Measurements from ENCODE around the gene SCN2B.
"Not testable (repeated sequence)": the region's sequence is repeated elsewhere in the genome, so short reads cannot be mapped to it uniquely, and the experiment has no call there.

The SCN2B gene

DNA sequence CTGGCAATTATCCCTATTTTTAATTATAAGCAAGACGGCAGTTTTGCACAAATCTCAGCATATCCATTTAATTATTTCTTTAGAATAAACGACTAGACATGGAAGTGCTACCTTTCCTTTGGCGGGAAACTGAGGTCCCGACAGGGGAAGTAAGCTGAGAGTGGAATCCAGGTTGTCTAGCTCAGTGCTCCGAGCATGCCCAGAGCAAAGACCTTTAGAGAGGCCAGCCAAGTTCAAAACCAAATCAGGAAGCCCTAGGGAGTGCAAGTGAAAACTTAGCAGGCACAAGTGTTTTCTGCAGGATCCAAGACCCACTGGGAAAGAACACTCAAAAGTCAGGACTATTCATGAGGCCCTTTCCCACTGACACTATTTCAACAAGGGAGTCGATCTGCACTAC lies 22.7 kb upstream of the SCN2B start:
- Histone ChIP-seq H3K36me3 (ENCODE audit: insufficient read depth, insufficient read length, low read length) (no peaks in the 10 kb centered on the region), H3K4me3 (ENCODE audit: insufficient read length, low read depth) (no peak overlapping the region), H3K9me3 (ENCODE audit: insufficient read depth, low read length) (no peaks in the 10 kb centered on the region), H3K4me1 (ENCODE audit: insufficient read depth, insufficient read length) (no peaks in the 10 kb centered on the region), H3K9ac (ENCODE audit: insufficient read length, low read depth) (no peak overlapping the region), H3K27me3 (ENCODE audit: insufficient read depth, insufficient read length) (no peaks in the 10 kb centered on the region)
- no peak for DNase-seq (ENCODE audit: low read depth, low spot score)
- TF ChIP-seq YY1 (IDR thresholded peaks at IDR 0.05; ENCODE audit: insufficient read depth, insufficient read length) = no peak
- no peak for TF ChIP-seq SUZ12 (IDR thresholded peaks at IDR 0.05; ENCODE audit: extremely low read depth, insufficient read depth, insufficient read length)
- TF ChIP-seq ZNF274 (IDR thresholded peaks at IDR 0.05; ENCODE audit: low read depth, low read length) = no peak

DNA sequence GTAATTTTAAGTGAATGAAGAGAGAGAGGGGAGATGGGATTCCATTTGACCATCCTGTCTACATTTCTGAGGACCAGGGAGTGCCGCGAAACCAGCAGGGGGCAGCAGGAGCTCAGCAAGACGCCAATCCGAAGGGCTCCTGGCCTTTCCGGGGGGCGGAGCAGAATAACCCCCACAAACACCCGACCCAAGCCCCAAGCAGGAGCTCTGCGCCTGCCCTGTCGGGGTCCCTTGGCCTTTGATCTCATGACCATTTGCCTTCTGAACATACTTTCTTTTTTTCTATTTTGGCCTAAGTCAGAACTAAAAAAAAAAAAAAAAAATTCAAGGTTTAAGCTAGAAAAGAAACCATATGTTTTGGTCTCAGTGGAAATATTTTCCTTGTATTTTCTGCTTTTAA lies 21.9 kb upstream of the SCN2B start:
- DNase-seq (ENCODE audit: low read depth, low spot score) = no peak
- Histone ChIP-seq H3K4me1 (ENCODE audit: insufficient read depth, insufficient read length) (no peaks in the 10 kb centered on the region), H3K4me3 (ENCODE audit: insufficient read length, low read depth) (no peak overlapping the region), H3K27me3 (ENCODE audit: insufficient read depth, insufficient read length) (no peaks in the 10 kb centered on the region), H3K9me3 (ENCODE audit: insufficient read depth, low read length) (no peaks in the 10 kb centered on the region), H3K9ac (ENCODE audit: insufficient read length, low read depth) (no peak overlapping the region), H3K36me3 (ENCODE audit: insufficient read depth, insufficient read length, low read length) (no peaks in the 10 kb centered on the region)
- no peak for TF ChIP-seq ZNF274 (IDR thresholded peaks at IDR 0.05; ENCODE audit: low read depth, low read length)
- TF ChIP-seq YY1 (IDR thresholded peaks at IDR 0.05; ENCODE audit: insufficient read depth, insufficient read length) = no peak
- TF ChIP-seq SUZ12 (IDR thresholded peaks at IDR 0.05; ENCODE audit: extremely low read depth, insufficient read depth, insufficient read length) = no peak

DNA sequence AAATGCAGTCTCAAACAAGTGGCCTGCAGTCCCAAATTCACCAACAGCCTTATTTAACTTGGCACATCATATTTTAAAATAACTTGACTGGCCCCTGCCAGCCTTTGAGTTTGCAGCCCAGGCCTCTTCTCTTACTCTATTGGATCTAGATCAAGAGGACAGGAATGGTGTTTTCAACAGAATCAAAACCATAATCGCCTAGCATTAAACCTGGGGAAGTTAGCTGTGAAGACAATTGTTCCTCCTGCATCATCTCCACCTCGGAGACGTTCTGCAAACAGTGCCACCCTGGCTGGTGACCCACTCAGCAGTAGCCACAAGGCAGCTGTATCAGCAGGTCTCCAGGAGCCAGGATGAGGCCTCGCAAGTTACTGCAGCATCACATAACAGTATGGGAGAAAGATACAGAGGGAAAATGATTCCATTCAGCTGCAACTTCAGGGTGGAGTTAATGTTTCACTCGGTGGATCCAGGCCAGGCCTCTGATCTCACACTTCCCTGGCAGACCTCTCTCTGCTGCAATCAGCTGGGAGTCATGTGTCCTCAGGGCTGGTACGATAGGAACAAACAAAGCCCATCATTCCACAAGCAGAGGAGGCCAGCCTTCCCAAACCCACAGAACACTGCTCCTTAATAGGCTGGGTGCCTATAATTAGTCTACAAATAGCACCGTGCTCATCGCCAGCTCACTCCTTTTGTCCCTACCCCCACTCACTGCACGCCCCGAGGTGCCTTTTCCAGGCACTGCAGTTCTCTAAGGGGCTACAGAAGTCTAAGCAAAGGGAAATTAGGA lies 18.6 kb upstream of the SCN2B start:
- Histone ChIP-seq H3K36me3 (ENCODE audit: insufficient read depth, insufficient read length, low read length) (no peaks in the 10 kb centered on the region), H3K4me3 (ENCODE audit: insufficient read length, low read depth) (no peak overlapping the region), H3K9me3 (ENCODE audit: insufficient read depth, low read length) (no peaks in the 10 kb centered on the region; the same call in 1 of the 2 replicates), H3K27me3 (ENCODE audit: insufficient read depth, insufficient read length) (no peaks in the 10 kb centered on the region), H3K9ac (ENCODE audit: insufficient read length, low read depth) (peak overlapping the region; percentile 28), H3K4me1 (ENCODE audit: insufficient read depth, insufficient read length) (no peaks in the 10 kb centered on the region)
- TF ChIP-seq SUZ12 (IDR thresholded peaks at IDR 0.05; ENCODE audit: extremely low read depth, insufficient read depth, insufficient read length) (no peak), YY1 (IDR thresholded peaks at IDR 0.05; ENCODE audit: insufficient read depth, insufficient read length) (no peak), ZNF274 (IDR thresholded peaks at IDR 0.05; ENCODE audit: low read depth, low read length) (no peak)
- DNase-seq (ENCODE audit: low read depth, low spot score) = no peak

DNA sequence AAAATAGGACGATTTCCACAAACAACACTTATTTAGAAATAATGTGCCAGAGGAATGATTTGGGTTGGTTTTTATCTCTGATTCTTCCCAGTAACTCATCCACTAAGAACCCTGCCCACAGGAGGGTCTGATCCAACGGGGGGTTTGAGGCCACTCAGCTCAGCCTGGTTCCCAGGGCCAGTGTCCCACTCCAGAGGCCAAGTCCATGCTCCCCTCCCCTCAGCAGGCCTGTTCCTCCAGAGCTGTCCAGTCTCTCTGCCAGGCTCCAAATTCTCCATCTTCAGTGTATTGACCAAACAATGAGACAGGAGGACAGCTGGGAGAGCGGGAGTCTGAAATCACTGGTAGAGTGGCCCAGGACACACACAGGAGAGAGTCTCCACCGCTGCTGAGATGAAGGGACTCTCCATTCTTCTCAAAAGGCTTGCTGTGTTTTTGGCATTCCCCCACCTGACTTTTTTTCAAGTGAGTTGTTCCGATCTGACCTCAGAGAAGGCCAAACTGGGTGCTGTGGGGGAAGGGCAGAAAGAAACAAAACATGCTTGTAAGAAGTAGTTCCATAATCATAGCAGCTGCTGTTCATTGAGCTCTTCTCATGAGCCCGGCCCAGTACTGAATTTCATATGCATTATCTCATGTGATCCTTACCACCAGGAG lies 17.6 kb upstream of the SCN2B start:
- no peaks in the 10 kb centered on the region for H3K27me3 ChIP-seq (ENCODE audit: insufficient read depth, insufficient read length)
- H3K4me1 ChIP-seq (ENCODE audit: insufficient read depth, insufficient read length) = no peaks in the 10 kb centered on the region
- no peaks in the 10 kb centered on the region for H3K36me3 ChIP-seq (ENCODE audit: insufficient read depth, insufficient read length, low read length)
- TF ChIP-seq ZNF274 (IDR thresholded peaks at IDR 0.05; ENCODE audit: low read depth, low read length) (no peak), SUZ12 (IDR thresholded peaks at IDR 0.05; ENCODE audit: extremely low read depth, insufficient read depth, insufficient read length) (no peak), YY1 (IDR thresholded peaks at IDR 0.05; ENCODE audit: insufficient read depth, insufficient read length) (no peak)
- DNase-seq (ENCODE audit: low read depth, low spot score) = no peak
- H3K4me3 ChIP-seq (ENCODE audit: insufficient read length, low read depth) = no peak overlapping the region
- H3K9me3 ChIP-seq (ENCODE audit: insufficient read depth, low read length) = no peaks in the 10 kb centered on the region; the same call in 1 of the 2 replicates
- H3K9ac ChIP-seq (ENCODE audit: insufficient read length, low read depth) = no peak overlapping the region

DNA sequence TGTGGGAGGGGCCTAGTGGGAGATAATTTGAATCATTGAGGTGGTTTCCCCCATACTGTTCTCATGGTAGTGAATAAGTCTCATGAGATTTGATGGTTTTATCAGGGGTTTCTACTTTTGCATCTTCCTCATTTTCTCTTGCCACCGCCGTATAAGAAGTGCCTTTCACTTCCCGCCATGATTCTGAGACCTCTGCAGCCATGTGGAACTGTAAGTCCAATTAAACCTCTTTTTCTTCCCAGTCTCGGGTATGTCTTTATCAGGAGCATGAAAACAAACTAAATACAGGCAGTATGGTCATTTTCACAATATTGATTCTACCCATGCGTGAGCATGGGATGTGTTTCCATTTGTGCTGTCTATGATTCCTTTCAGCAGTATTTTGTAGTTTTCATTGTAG lies 16.4 kb upstream of the SCN2B start:
- H3K9ac ChIP-seq (ENCODE audit: insufficient read length, low read depth); H3K36me3 ChIP-seq (ENCODE audit: insufficient read depth, insufficient read length, low read length); DNase-seq (ENCODE audit: low read depth, low spot score); H3K4me1 ChIP-seq (ENCODE audit: insufficient read depth, insufficient read length); H3K27me3 ChIP-seq (ENCODE audit: insufficient read depth, insufficient read length); H3K9me3 ChIP-seq (ENCODE audit: insufficient read depth, low read length); H3K4me3 ChIP-seq (ENCODE audit: insufficient read length, low read depth): not testable (repeated sequence)

DNA sequence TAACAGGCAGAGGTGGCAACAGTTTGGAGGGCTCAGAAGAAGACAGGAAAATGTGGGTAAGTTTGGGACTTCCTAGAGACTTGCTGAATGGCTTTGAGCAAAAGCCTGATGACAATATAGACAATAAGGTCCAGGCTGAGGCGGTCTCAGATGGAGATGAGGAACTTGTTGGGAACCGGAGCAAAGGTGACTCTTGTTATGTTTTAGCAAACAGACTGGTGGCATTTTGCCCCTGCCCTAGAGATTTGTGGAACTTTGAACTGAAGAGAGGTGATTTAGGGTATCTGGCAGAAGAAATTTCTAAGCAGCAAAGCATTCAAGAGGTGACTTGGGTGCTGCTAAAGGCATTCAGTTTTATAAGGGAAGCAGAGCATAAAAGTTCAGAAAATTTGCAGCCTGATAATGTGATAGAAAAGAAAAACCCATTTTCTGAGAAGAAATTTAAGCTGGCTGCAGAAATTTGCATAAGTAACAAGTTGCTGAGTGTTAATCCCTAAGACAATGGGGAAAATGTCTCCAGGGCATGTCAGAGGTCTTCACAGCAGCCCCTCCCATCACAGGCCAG lies 14.6 kb upstream of the SCN2B start:
- not testable (repeated sequence) for H3K4me3 ChIP-seq (ENCODE audit: insufficient read length, low read depth); DNase-seq (ENCODE audit: low read depth, low spot score); H3K36me3 ChIP-seq (ENCODE audit: insufficient read depth, insufficient read length, low read length); H3K27me3 ChIP-seq (ENCODE audit: insufficient read depth, insufficient read length); H3K4me1 ChIP-seq (ENCODE audit: insufficient read depth, insufficient read length); H3K9me3 ChIP-seq (ENCODE audit: insufficient read depth, low read length); H3K9ac ChIP-seq (ENCODE audit: insufficient read length, low read depth)

DNA sequence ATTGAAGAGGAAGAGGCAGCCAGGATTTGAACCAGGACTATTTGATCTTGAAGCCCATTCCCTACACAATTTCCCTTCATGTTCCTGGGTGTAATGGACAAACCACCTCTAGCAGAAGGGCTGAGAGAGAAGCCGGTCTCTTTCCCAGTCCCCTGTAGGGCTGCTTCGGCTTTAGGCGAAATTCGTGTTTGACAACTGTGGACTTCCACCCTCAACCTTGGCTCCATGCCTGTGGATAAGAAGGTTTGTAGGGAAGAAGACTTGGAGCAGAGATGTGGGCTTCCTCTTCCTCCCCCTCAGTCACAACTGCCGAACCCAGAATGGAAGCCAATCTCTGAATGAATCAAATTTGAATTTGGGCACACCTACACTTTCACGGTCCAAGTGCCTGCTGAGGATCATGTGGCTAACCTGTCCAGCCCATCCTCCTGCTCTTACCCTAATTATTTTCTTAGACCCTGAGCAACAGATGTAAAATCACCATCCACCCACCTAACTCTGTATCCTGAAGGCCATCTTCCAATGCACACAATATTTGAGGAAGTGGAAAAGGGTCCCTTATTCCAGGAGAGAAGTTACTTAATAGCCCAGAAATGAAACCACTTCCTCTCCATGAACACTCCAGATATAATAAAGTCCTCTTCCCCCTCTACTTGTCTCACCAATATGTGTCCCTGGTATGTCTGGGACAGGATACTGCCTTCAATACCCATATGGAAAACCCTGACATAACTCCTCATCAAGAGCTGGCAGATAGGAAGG lies 10.1 kb upstream of the SCN2B start:
- no peak for TF ChIP-seq SUZ12 (IDR thresholded peaks at IDR 0.05; ENCODE audit: extremely low read depth, insufficient read depth, insufficient read length)
- TF ChIP-seq YY1 (IDR thresholded peaks at IDR 0.05; ENCODE audit: insufficient read depth, insufficient read length) = no peak
- no peak for TF ChIP-seq ZNF274 (IDR thresholded peaks at IDR 0.05; ENCODE audit: low read depth, low read length)
- H3K4me1 ChIP-seq (ENCODE audit: insufficient read depth, insufficient read length) = no peaks in the 10 kb centered on the region
- DNase-seq (ENCODE audit: low read depth, low spot score) = no peak
- no peak overlapping the region for H3K4me3 ChIP-seq (ENCODE audit: insufficient read length, low read depth)
- no peaks in the 10 kb centered on the region for H3K9me3 ChIP-seq (ENCODE audit: insufficient read depth, low read length)
- H3K9ac ChIP-seq (ENCODE audit: insufficient read length, low read depth) = no peak overlapping the region
- H3K27me3 ChIP-seq (ENCODE audit: insufficient read depth, insufficient read length) = no peaks in the 10 kb centered on the region
- H3K36me3 ChIP-seq (ENCODE audit: insufficient read depth, insufficient read length, low read length) = no peaks in the 10 kb centered on the region
